Measurements from ENCODE around the gene ALK. TPM values are rescaled to one million over a fixed set of nuclear protein-coding genes. Genes with fewer than 3 reads are reported as not detected.

The ALK gene
- total RNA-seq = not detected

DNA sequence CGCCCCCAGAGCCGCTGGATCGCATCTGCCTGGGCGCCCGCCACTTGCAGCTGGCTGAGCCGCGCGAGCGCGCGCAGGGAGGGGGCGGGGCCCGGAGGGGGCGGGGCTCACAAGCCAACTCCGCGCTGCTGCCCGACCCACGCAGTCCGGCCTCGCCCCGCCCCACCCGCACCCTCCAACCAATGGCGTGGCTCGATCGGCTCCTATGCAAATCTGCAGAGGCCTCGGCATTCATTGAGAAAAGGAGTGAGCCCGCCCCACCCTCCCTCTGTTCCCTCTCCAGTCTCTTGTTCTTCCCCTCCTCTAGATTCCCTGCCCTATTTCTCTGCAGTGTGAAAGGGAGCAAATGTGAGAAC, at the start of gene ALK:
TSS of gene ALK (minus strand) at position 27 of the 356 bp plus-strand sequence. CDS start 927 bp downstream, outside the sequence.
- no peaks in the 10 kb centered on the region for H3K9me3 Mint-ChIP-seq (ENCODE audit: low read depth)
- peaks cover 3% of the 10 kb centered on the region for H3K4me1 Mint-ChIP-seq
- no peak within 1 kb of the TSS for H3K27ac Mint-ChIP-seq
- CTCF ChIA-PET = interaction anchor here (4.5 kb wide), 1 partner anchor 151 kb away, joined by 33 read pairs; no protein-coding TSS in a partner anchor
- ATAC-seq (peak; percentile 83), DNase-seq (peak; percentile 74)
- H3K36me3 Mint-ChIP-seq = no peaks in the 10 kb centered on the region
- H3K27me3 Mint-ChIP-seq = peaks cover 48% of the 10 kb centered on the region
- H3K4me3 Mint-ChIP-seq = no peak within 1 kb of the TSS

DNA sequence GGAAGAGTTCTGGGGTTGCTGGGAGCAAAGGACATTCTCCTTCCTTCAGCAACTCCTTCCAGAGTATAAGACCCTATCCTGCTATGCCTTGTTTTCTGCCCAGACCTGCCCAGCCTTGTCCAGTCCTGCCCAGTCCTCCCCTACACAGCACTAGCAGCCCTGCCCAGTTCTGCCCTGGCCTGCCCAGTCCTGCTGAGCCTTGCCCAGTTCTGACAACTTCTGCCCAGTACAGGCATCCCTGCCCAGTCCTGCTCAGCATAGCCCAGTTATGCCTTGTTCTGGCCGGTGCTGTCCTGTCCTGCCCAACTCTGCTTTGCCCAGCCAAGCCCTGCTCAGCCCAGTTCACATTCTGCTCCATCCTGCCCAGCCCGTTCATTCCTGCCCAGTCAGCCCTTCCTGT, 44.9 kb upstream of the ALK start:
- H3K27ac Mint-ChIP-seq = no peak overlapping the region
- CTCF ChIA-PET = no interaction called here
- DNase-seq (no peak), ATAC-seq (no peak)
- no peaks in the 10 kb centered on the region for H3K4me1 Mint-ChIP-seq
- H3K36me3 Mint-ChIP-seq = no peaks in the 10 kb centered on the region
- no peak overlapping the region for H3K4me3 Mint-ChIP-seq
- H3K9me3 Mint-ChIP-seq (ENCODE audit: low read depth) = no peaks in the 10 kb centered on the region
- peaks cover 31% of the 10 kb centered on the region for H3K27me3 Mint-ChIP-seq

DNA sequence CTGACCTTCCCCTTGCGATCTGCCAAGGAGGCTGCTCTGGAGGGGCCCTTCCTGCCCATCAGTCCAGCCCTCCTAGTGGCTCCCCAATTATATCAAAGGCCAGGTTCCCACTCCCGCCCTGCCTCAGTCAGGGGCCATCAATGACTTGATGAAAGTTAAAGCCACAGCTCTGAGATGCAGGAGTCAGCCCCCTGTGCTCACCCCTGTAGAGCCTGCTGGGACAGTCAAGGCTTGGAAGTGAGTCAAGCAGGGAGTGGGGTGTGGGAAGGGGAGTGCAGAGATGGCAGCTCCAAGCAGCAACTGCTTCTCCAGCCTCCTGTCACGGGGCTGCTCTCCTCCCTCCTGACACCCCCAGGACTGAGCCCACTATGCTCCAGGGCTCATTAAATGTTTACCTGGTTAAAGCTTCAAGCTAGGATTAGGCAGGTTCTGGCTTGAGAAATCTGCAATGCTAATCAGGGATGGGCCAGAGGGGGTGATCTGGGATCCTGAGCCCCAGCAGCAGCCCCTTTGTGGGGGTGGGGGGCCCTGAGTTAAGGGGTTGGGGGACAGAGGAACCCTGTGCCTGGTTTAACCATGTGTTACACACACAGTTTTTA, 42.7 kb upstream of the ALK start:
- DNase-seq (no peak), ATAC-seq (no peak)
- H3K4me3 Mint-ChIP-seq = no peak overlapping the region
- no peaks in the 10 kb centered on the region for H3K9me3 Mint-ChIP-seq (ENCODE audit: low read depth)
- CTCF ChIA-PET = no interaction called here
- no peak overlapping the region for H3K27ac Mint-ChIP-seq
- no peaks in the 10 kb centered on the region for H3K36me3 Mint-ChIP-seq
- no peaks in the 10 kb centered on the region for H3K4me1 Mint-ChIP-seq
- peaks cover 47% of the 10 kb centered on the region for H3K27me3 Mint-ChIP-seq

DNA sequence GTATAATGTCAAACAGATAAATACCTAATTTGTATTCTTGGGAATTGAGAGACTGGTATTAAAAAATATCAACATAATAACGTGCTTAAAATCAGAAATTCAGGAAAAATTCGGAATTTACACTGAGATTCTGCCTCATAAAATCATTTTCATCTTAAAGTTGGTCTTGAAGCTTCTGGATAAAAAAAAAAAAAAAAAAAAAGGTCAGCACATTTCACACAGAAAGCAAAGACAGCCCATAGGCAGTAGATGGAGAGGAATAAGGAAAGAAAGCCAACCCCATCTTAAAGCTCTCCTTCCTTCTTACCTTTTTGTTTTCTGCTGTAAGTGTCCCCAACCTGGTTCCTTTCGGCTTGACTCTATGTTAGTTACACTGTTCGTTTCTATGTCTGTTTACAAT, 41.5 kb upstream of the ALK start:
- Mint-ChIP-seq H3K27ac (no peak overlapping the region), H3K27me3 (peaks cover 52% of the 10 kb centered on the region), H3K9me3 (ENCODE audit: low read depth) (no peaks in the 10 kb centered on the region), H3K4me3 (no peak overlapping the region), H3K36me3 (no peaks in the 10 kb centered on the region), H3K4me1 (no peaks in the 10 kb centered on the region)
- CTCF ChIA-PET = no interaction called here
- DNase-seq (no peak), ATAC-seq (no peak)

DNA sequence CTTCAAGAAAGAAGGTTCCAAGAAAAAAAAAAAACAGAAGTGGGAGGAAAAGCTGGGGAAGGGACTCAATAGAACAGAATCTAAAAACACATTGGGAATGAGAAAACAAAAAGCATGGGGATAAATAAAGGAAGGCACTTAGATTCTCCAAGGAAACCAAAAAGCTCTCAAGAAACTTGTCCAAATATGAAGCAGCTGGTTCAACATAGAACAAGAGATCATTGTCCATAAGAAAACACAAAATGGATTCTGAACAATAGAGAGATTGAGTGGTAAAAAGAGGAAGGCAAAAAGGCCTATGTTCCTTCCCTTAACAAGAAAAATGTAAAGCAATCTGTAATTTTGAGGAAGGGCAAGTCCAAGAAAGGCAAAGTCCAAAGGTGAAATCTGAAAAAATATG, 32.9 kb upstream of the ALK start:
- no peaks in the 10 kb centered on the region for H3K4me1 Mint-ChIP-seq
- peak overlapping the region; percentile 47 for H3K27ac Mint-ChIP-seq
- CTCF ChIA-PET = no interaction called here
- no peaks in the 10 kb centered on the region for H3K36me3 Mint-ChIP-seq
- peaks cover 24% of the 10 kb centered on the region for H3K27me3 Mint-ChIP-seq
- H3K9me3 Mint-ChIP-seq (ENCODE audit: low read depth) = no peaks in the 10 kb centered on the region
- no peak for ATAC-seq
- H3K4me3 Mint-ChIP-seq = no peak overlapping the region
- DNase-seq = no peak

DNA sequence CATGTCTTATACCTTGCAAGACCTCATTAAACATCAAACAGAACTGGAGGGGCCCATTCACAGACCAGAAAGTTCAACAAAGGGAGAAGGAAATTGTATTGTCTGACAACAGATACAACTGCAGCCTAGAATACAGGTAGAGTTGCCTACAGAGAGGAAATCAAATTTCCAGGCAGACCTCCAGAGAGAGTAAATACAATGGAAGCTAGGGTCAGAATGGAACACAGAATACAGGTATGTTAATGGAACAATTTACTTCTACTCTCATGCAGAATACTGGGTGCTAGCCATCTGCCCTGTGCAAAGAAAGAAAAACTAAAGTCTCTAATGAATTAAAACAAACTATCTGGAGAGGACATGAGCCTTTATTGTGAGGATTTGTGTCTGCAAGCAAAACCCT, 31.6 kb upstream of the ALK start:
- Mint-ChIP-seq H3K36me3 (no peaks in the 10 kb centered on the region), H3K27me3 (peaks cover 18% of the 10 kb centered on the region), H3K9me3 (ENCODE audit: low read depth) (no peaks in the 10 kb centered on the region), H3K4me3 (no peak overlapping the region), H3K27ac (no peak overlapping the region), H3K4me1 (no peaks in the 10 kb centered on the region)
- no peak for DNase-seq
- no peak for ATAC-seq
- CTCF ChIA-PET = no interaction called here

DNA sequence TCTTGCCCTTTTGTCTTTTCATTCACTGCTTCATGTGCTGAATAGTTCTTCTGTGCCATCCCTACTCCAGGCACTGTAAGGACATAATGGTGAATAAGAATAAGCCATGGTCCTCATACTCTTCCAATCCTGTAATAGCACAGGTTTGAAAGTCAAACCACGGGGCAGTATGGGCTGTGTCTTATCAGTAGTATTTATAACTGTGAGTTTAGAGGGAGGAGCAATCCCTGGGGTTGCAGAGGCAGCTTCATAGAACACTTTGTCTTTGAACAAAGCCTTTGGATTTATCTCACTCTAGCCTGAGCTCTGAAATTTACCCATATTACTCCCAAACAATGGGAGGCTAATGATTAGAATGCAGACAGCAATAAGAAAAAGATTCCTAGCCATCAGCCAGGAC, 30.2 kb upstream of the ALK start:
- Mint-ChIP-seq H3K27ac (no peak overlapping the region), H3K4me1 (no peaks in the 10 kb centered on the region), H3K4me3 (no peak overlapping the region), H3K36me3 (no peaks in the 10 kb centered on the region), H3K27me3 (peaks cover 18% of the 10 kb centered on the region), H3K9me3 (ENCODE audit: low read depth) (no peaks in the 10 kb centered on the region)
- DNase-seq (no peak), ATAC-seq (no peak)
- CTCF ChIA-PET = no interaction called here

DNA sequence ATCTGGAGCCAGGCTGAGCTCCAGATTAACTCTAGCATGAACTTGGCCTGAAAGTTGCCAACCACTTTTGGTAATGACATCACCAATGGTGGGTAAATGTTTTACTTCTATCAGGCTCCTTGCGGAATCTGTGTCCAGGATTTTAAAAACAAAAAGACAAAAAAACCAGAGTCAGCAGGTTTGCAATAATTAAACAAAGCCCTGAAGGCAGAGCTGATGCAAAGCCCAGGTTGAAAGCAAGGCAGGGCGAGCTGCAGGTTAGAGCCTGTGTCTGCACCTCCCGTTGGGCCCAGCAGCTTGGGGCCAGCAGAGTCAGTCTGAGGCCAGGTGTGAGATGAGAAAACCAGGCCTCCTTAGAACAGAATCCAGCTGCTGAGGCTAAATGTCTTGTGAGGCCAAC, 29.1 kb upstream of the ALK start:
- H3K9me3 Mint-ChIP-seq (ENCODE audit: low read depth) = no peaks in the 10 kb centered on the region
- CTCF ChIA-PET = interaction anchor here (1.3 kb wide), 1 partner anchor 27 kb away, joined by 3 read pairs; no protein-coding TSS in a partner anchor
- DNase-seq (no peak), ATAC-seq (no peak)
- no peaks in the 10 kb centered on the region for H3K36me3 Mint-ChIP-seq
- no peak overlapping the region for H3K27ac Mint-ChIP-seq
- no peaks in the 10 kb centered on the region for H3K4me1 Mint-ChIP-seq
- peaks cover 18% of the 10 kb centered on the region for H3K27me3 Mint-ChIP-seq
- no peak overlapping the region for H3K4me3 Mint-ChIP-seq

DNA sequence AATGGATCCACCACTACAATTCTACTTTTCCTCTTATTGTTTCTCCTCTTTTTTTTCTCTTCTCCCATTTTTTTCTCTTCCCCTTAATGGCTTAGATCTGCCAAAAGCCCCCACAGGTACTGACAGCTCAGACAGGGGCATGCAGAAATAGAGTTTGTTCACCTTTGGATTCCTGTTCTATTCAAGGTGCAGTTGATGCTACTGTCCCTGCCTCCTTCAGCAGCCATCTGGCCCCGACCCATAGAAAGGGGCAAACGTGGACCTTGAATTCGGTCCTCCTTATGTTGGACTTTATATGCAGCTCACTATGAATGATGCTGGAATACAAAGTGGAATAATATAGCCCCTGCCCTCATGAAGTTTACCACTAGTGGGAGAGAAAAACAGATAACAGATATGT, 27.7 kb upstream of the ALK start:
- H3K9me3 Mint-ChIP-seq (ENCODE audit: low read depth) = no peaks in the 10 kb centered on the region
- H3K4me1 Mint-ChIP-seq = no peaks in the 10 kb centered on the region
- peaks cover 9% of the 10 kb centered on the region for H3K27me3 Mint-ChIP-seq
- no peak overlapping the region for H3K4me3 Mint-ChIP-seq
- ATAC-seq (no peak), DNase-seq (no peak)
- CTCF ChIA-PET = no interaction called here
- no peak overlapping the region for H3K27ac Mint-ChIP-seq
- no peaks in the 10 kb centered on the region for H3K36me3 Mint-ChIP-seq

DNA sequence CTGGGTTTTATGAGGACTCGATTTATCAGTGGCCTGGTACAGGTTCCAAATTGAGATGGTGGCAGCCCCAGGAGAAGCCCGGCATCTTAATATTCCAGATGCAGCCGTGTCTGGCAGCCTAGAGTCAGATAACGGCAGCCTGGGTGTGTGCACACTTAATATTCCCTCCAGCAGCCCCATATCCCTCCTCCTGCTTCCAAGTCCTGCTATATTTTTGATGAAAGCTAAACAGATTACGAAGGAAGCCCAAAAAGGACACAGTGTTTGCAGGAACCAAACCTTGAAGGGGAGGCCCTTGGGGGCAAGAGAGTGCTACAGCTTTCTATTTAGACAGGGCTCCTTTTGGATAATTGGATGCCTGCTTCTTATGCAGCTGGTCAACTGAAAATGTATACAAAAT, 25.1 kb upstream of the ALK start:
- Mint-ChIP-seq H3K27me3 (peaks cover 5% of the 10 kb centered on the region), H3K9me3 (ENCODE audit: low read depth) (no peaks in the 10 kb centered on the region), H3K36me3 (no peaks in the 10 kb centered on the region), H3K4me3 (no peak overlapping the region), H3K27ac (no peak overlapping the region), H3K4me1 (no peaks in the 10 kb centered on the region)
- ATAC-seq (no peak), DNase-seq (no peak)
- CTCF ChIA-PET = no interaction called here

DNA sequence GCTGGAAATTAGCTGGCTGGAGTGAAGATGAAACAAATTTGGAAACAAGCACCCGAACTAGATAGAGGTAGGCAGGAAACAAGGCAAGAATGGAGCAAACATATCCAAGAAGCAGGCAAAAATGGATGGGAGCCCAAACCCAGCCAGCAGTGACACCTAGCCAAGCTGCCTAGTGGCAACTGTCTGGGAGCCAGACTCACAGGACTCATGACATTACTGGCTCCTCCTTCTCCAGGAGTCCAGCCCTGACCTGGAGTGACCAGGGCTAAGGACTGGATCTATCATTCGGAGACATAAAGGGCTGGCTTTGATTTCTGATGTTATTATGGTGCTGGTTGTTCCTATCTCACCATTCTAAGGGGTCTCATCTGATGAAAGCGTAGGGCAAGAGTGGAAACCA, 21.3 kb upstream of the ALK start:
- Mint-ChIP-seq H3K9me3 (ENCODE audit: low read depth) (no peaks in the 10 kb centered on the region), H3K27ac (no peak overlapping the region), H3K4me3 (no peak overlapping the region), H3K27me3 (peaks cover under 1% of the 10 kb centered on the region), H3K36me3 (no peaks in the 10 kb centered on the region), H3K4me1 (no peaks in the 10 kb centered on the region)
- ATAC-seq (no peak), DNase-seq (no peak)
- CTCF ChIA-PET = no interaction called here

DNA sequence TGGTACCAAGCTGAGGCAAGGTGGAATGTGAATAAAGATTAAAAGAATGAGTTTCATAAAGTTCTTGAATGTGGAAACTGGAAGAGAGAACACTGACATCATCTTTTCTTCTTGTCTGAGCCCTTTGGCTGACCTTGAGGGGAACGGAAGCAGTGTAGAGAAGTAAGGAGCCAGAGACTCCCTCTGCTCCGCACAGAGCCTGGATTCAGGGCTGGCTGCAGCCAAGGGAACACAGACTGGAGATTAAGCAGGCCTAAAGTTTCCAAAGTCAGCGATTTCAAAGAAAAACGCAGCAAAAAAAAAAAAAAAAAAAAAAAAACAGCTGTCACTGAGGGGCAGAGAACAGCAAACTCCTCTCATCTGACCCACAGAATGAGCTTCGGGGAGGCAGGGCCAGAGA, 19.3 kb upstream of the ALK start:
- no peak for ATAC-seq
- Mint-ChIP-seq H3K4me3 (no peak overlapping the region), H3K27ac (no peak overlapping the region), H3K4me1 (no peaks in the 10 kb centered on the region), H3K27me3 (peaks cover 12% of the 10 kb centered on the region), H3K9me3 (ENCODE audit: low read depth) (no peaks in the 10 kb centered on the region), H3K36me3 (no peaks in the 10 kb centered on the region)
- CTCF ChIA-PET = no interaction called here
- no peak for DNase-seq

DNA sequence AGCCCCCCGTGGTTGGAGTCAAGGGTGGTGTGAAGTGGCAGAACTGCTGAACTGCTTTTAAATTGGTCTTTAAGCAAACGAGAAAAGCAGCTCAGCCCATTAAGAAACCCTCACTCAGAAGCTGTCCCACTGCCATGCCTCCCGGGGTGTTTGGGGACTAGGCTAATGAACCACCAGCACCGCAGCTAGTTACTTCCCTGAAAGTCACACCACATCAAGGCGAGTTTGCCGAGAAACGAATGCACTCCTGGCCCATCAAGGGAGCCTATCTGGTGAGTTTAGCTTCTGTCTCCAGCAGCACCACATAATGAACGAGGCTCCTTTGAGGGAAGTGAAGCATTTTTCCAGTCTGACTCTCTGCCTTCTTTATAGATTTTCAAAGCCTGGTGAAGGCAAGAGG, 14.6 kb upstream of the ALK start:
- Mint-ChIP-seq H3K27ac (no peak overlapping the region), H3K36me3 (no peaks in the 10 kb centered on the region), H3K4me1 (no peaks in the 10 kb centered on the region), H3K9me3 (ENCODE audit: low read depth) (no peaks in the 10 kb centered on the region), H3K27me3 (peaks cover 22% of the 10 kb centered on the region), H3K4me3 (no peak overlapping the region)
- ATAC-seq (no peak), DNase-seq (no peak)
- CTCF ChIA-PET = interaction anchor here (0.6 kb wide), 1 partner anchor 13 kb away, joined by 3 read pairs; no protein-coding TSS in a partner anchor

DNA sequence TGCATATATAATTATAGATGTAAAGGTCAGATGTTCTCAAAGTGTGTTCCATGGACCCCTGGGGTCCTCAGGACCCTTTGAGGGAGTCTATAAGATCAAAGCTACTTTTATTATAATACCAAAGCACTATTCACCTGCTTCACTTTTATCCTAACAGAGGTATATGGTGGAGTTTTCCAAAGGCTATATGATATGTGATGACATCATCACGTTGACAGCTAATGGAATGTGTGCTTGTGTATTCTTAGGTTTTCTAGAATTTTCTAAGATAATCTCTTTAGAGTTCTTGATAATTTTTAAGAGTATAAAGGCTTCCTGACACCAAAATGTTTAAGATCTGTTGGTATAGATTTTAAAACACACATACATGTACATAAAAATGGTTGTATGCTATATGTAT, 10.4 kb upstream of the ALK start:
- ATAC-seq = no peak
- H3K4me1 Mint-ChIP-seq = no peaks in the 10 kb centered on the region
- H3K27me3 Mint-ChIP-seq = peaks cover 17% of the 10 kb centered on the region
- no peaks in the 10 kb centered on the region for H3K36me3 Mint-ChIP-seq
- H3K9me3 Mint-ChIP-seq (ENCODE audit: low read depth) = no peaks in the 10 kb centered on the region
- DNase-seq = no peak
- no peak overlapping the region for H3K4me3 Mint-ChIP-seq
- CTCF ChIA-PET = interaction anchor here (2.4 kb wide), 1 partner anchor 9 kb away, joined by 8 read pairs; no protein-coding TSS in a partner anchor
- no peak overlapping the region for H3K27ac Mint-ChIP-seq

Measured in activated CD8-positive, alpha-beta memory T cell treated with anti-CD3 and anti-CD28 coated beads, Interleukin-2, amount 10 ng/mL, durations not matched to agents 7 days and 5 days (primary cell).